Gastroesophageal sphincter (tissue), 3 donors: ENCODE data around the gene DUS3L.

Experiments used
- POLR2AphosphoS5 ChIP-seq: sonication (generic); formaldehyde crosslinking; IDR thresholded peaks from one replicate; pipeline ENCODE4 v1.6.1; 2017; ENCODE audit warnings: antibody characterized with exemption
- TF ChIP-seq, protein P1 (sequence below), 4 experiments: fragments of 200-600 bp in 2 of 4; fragments of 450-650 bp in 2 of 4; sonication (generic) in 1 of 4; IDR thresholded peaks; one replicate each; pipeline ENCODE4 v1.5.1; 2017 to 2019; ENCODE audit warnings: antibody characterized with exemption in 4 of 4, mild to moderate bottlenecking in 2 of 4, moderate library complexity in 2 of 4

DNA sequence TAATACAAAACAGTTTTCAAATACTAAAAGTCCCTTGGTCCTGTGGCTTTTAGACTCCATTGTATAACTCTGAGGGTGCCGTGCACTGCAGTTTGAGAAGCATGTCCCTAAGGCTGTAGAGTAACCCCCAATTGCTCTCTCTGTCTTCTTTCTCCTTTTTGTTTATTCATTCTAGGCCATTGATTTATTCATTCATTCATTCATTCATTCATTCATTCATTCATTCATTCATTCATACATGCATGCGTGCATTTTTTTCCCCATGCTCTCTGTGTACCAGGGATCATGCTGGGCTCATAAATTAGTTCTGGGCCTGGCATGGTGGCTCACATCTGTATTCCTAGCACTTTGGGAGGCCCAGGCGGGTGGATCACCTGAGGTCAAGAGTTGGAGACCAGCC, 25.7 kb downstream of the DUS3L start:
- TF ChIP-seq, protein P1, sequence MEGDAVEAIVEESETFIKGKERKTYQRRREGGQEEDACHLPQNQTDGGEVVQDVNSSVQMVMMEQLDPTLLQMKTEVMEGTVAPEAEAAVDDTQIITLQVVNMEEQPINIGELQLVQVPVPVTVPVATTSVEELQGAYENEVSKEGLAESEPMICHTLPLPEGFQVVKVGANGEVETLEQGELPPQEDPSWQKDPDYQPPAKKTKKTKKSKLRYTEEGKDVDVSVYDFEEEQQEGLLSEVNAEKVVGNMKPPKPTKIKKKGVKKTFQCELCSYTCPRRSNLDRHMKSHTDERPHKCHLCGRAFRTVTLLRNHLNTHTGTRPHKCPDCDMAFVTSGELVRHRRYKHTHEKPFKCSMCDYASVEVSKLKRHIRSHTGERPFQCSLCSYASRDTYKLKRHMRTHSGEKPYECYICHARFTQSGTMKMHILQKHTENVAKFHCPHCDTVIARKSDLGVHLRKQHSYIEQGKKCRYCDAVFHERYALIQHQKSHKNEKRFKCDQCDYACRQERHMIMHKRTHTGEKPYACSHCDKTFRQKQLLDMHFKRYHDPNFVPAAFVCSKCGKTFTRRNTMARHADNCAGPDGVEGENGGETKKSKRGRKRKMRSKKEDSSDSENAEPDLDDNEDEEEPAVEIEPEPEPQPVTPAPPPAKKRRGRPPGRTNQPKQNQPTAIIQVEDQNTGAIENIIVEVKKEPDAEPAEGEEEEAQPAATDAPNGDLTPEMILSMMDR (IDR thresholded peaks at IDR 0.05), result no peak
- no peak for TF ChIP-seq POLR2AphosphoS5
